Measurements from ENCODE around the gene PLXNA4.

The PLXNA4 gene

DNA sequence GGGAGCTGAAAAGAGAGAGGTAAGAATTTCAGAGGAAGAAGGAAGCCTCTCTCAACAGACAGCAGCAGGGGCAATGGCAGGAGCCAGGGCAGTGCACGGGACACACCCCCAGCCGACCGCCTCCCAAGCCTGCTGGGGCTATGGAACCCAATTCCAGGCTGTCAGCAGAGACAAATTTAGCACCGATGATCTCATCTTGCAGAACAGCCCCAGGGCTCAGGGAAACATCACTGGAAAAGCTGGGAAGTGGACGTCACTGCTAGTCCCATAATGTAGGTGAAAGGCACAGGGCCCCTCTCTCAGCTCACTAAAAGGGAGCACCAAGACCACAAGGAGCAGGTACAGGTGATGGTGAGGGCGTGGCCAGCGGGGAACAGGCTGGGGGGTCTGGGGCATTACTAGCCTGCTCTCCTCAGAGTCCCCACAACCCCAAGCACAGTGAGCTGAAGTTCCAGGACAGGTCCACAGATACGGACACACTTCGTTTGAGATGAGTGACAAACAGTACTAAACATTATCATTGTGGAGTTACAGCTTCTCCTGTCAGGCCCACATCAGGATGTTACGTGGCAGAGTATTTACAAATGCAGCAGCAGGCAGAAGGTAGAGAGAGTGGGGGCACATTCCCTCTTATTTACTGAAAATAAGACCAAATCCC, 103.7 kb downstream of the PLXNA4 start:
- no peak for ATAC-seq
- H3K4me1 Mint-ChIP-seq = no peaks in the 10 kb centered on the region
- H3K4me3 Mint-ChIP-seq = no peak overlapping the region
- H3K36me3 Mint-ChIP-seq = no peaks in the 10 kb centered on the region
- peaks cover 49% of the 10 kb centered on the region for H3K27me3 Mint-ChIP-seq
- H3K9me3 Mint-ChIP-seq = no peaks in the 10 kb centered on the region
- no peak overlapping the region for H3K27ac Mint-ChIP-seq

DNA sequence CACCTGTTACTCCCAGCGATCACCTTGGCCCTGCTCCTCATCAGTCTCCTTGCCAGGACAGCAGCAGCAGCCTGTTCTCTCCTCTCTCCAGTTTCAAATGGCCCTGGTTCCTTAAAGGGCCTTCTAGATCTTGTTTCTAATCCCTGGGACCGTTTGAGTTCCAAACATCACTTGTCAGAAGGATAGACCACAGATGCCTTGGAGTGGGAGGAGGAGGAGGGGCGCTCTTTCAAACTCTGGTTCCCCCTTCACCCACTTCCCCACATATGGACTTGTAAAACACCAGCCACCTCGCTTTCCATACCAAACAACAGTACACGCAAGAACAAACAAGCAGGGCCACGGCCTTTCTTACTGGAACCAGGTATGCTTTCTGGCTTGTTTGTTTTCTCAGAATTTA, 104.8 kb downstream of the PLXNA4 start:
- Mint-ChIP-seq H3K4me1 (no peaks in the 10 kb centered on the region), H3K4me3 (no peak overlapping the region), H3K27me3 (peaks cover 49% of the 10 kb centered on the region), H3K27ac (no peak overlapping the region), H3K36me3 (no peaks in the 10 kb centered on the region), H3K9me3 (no peaks in the 10 kb centered on the region)
- no peak for ATAC-seq

DNA sequence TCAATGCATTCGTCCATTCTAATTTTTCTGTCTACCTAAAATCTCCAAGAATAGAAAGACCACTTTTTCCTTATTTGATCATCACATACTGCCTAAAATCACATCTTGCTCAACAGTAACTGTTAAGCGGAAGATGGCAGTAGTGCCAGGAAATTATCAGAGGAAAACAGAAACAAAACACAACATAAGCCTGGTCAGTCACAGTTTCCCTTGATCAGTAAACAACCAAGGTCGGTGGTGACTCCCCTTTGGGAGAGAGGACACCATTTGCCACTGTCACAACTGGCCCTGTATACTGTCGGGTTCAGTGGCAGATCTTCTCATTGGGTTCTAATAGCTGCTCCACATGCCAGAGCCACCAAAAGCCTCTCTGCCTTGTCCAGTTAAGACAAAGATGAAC, 106.6 kb downstream of the PLXNA4 start:
- Mint-ChIP-seq H3K27ac (no peak overlapping the region), H3K4me1 (no peaks in the 10 kb centered on the region), H3K36me3 (no peaks in the 10 kb centered on the region), H3K9me3 (no peaks in the 10 kb centered on the region), H3K4me3 (no peak overlapping the region), H3K27me3 (peaks cover 49% of the 10 kb centered on the region)
- no peak for ATAC-seq

DNA sequence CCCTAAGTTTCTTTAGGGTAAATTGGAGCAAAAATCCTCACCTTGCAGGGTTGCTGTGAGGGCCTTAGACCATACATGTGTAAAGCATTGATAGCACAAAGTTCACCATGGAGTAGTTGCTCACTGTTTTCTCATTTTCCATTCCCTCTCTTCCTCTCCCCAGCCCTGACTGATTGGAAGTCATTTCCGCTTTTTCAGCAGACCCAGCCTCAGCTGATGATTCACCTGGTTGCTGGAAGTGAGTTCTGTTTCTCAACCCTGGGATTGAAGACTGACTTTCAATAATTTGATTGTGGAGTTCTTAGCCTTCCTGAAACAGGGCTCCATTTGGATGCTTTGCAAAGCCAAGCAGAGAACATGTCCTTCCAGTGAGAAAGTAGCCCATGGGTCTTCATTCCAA, 107.0 kb downstream of the PLXNA4 start:
- H3K4me3 Mint-ChIP-seq = no peak overlapping the region
- ATAC-seq = no peak
- H3K36me3 Mint-ChIP-seq = no peaks in the 10 kb centered on the region

DNA sequence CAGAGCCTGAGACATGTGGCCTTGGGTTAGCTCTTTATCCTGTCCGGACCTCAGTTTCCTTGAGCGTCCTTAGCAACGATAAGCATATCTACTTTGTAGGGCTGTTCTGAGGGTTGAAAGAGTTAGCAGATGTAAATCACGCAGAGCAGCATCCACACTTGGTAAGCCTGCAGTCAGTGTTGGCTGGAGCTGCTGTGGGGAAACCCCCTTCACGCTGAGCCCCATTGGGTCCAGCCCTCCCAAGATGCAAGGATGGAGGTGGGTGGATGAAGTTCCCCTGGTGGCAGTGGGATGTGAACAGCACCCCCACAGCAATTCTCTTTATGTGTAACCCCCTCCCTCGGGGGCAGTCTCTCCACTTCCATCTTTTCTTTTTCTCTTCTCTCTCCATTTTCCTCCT, 109.9 kb downstream of the PLXNA4 start:
- Mint-ChIP-seq H3K36me3 (no peaks in the 10 kb centered on the region), H3K27ac (no peak overlapping the region), H3K9me3 (no peaks in the 10 kb centered on the region), H3K27me3 (peaks cover 22% of the 10 kb centered on the region), H3K4me3 (no peak overlapping the region), H3K4me1 (no peaks in the 10 kb centered on the region)
- ATAC-seq = no peak

More for the DNA sequence above, 107.0 kb downstream of the PLXNA4 start:
- H3K4me1 Mint-ChIP-seq = no peaks in the 10 kb centered on the region
- H3K27me3 Mint-ChIP-seq = peaks cover 49% of the 10 kb centered on the region
- no peak overlapping the region for H3K27ac Mint-ChIP-seq
- no peaks in the 10 kb centered on the region for H3K9me3 Mint-ChIP-seq

DNA sequence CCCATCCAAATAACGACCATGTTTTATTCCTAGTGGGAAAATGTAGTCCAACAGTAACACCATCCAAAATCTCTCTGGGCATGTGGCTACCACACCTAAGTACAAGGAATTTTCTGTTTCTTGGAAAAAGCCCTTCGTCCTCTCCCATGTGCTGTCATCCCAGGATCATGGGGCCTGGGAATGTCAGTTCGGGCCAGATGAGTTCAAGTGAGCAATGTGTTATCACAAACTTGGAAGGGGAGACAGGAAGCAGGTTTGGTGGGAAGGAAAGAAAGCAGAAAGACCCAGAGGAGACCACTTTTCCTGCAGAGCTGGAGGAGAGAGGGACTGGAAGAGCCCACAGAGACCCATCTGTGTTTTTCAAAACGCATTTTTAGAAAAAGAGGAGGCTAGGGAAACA, 110.8 kb downstream of the PLXNA4 start:
- no peaks in the 10 kb centered on the region for H3K9me3 Mint-ChIP-seq
- peaks cover 14% of the 10 kb centered on the region for H3K27me3 Mint-ChIP-seq
- ATAC-seq = no peak
- no peaks in the 10 kb centered on the region for H3K4me1 Mint-ChIP-seq
- H3K4me3 Mint-ChIP-seq = no peak overlapping the region
- H3K27ac Mint-ChIP-seq = no peak overlapping the region
- H3K36me3 Mint-ChIP-seq = no peaks in the 10 kb centered on the region

DNA sequence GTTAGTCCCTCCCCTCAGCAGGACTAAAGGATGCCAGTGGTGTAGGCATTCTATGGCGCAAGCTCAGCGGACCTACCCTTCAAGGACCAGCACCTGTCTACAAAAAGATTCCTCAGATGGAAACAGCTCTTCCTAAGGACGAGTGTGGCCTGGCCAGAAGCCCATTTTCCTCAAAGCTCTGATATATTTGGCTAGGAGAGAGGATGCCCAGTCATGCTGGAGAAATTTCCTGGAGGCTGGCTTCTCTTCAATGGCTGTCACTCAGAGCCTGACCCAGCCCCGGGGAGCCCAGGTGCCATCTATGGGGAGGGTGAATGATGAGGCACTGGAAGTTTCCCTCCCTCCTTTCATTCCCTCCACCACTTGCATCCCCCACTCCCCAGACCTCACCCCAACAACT, 111.5 kb downstream of the PLXNA4 start:
- Mint-ChIP-seq H3K4me3 (no peak overlapping the region), H3K4me1 (no peaks in the 10 kb centered on the region), H3K36me3 (no peaks in the 10 kb centered on the region), H3K9me3 (no peaks in the 10 kb centered on the region), H3K27me3 (peaks cover 9% of the 10 kb centered on the region), H3K27ac (no peak overlapping the region)
- ATAC-seq = no peak

DNA sequence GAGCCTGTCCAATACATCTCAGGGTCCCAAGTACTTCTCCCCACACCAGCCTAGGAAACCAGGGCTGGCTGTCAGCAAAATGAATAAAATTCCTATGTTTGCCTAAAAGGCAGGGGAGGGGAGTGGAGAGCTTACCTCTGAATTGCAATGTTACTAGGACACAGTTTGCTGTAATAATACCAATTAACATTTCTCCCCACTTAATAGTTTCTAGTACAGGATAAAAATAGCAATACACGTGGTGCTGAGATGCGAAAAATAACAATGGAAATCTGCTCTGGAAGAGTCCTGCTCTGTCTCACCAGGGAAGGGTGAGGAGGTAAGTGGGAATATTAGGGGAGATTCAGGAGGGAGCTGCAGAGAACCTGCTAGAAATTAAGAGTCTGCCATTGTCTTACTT, 112.3 kb downstream of the PLXNA4 start:
- H3K4me1 Mint-ChIP-seq = no peaks in the 10 kb centered on the region
- H3K27ac Mint-ChIP-seq = no peak overlapping the region
- peaks cover 12% of the 10 kb centered on the region for H3K27me3 Mint-ChIP-seq
- no peak overlapping the region for H3K4me3 Mint-ChIP-seq
- no peak for ATAC-seq
- H3K9me3 Mint-ChIP-seq = no peaks in the 10 kb centered on the region
- H3K36me3 Mint-ChIP-seq = no peaks in the 10 kb centered on the region

DNA sequence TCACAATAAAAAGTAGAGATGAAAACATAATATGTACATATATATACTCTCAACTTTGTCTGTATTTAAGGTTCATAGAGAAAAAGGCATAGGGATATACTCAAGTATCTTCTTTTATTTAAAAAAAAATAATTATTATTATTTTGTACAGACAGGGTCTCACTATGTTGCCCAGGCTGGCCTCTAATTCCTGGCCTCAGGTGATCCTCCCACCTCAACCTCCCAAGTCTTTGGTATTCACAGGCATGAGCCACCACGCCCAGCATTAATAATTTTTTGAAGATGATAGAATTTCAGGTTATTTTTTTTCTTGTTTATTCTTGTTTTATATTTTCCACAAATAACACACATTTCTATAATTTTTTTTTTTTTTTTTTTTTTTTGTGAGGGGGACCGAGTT, 113.8 kb downstream of the PLXNA4 start:
- Mint-ChIP-seq H3K4me3 (no peak overlapping the region), H3K9me3 (no peaks in the 10 kb centered on the region), H3K27ac (no peak overlapping the region), H3K36me3 (no peaks in the 10 kb centered on the region), H3K4me1 (no peaks in the 10 kb centered on the region), H3K27me3 (peaks cover 15% of the 10 kb centered on the region)
- ATAC-seq = no peak

DNA sequence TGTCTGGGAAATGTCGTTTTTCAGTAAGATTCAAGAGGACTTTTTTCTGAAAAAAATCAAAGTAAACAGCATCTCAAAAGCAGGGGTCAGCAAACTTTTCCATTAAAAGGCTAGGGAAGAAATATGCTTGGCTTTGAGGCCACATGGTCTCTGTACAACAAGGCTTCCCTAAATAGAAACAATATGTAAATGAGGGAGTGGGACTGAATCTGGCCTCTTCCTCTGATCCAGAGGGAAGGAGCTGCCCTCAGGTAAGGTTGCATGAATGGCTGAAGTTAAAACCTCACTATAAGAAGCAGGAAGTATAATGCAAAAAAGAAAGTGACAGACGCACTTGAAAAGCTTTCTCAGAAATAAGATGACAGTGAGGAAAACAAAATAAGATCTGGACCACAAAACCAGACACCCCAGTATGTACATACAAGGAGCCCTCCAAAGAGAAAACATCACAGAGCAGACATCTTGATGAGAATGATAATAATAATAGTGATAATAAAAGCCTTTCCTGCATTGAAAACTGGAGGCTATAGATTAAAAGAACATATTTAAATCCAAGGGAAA, 115.2 kb downstream of the PLXNA4 start:
- H3K4me3 Mint-ChIP-seq = no peak overlapping the region
- ATAC-seq = no peak
- peaks cover 23% of the 10 kb centered on the region for H3K27me3 Mint-ChIP-seq
- no peak overlapping the region for H3K27ac Mint-ChIP-seq
- H3K4me1 Mint-ChIP-seq = no peaks in the 10 kb centered on the region
- H3K36me3 Mint-ChIP-seq = no peaks in the 10 kb centered on the region
- H3K9me3 Mint-ChIP-seq = no peaks in the 10 kb centered on the region

DNA sequence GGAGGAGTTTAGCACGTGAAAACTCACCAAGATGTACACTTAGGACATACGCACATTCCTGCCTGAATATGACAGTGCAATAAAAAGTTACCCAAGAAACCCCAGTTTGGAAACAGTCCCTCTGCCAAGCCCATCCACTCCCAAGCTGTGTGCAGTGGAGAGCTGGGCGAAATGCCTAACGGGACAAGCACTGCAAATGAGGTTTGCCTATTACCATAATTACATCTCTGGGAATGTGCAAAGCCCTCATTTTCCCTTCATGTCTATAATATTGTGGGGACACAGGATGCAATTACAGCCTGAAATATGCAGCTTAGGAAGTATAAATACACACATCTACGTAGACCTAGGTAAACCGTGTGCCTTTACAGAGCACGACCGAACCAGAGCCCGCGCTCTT, 117.5 kb downstream of the PLXNA4 start:
- Mint-ChIP-seq H3K4me3 (no peak overlapping the region), H3K36me3 (no peaks in the 10 kb centered on the region), H3K27ac (no peak overlapping the region), H3K9me3 (no peaks in the 10 kb centered on the region), H3K4me1 (no peaks in the 10 kb centered on the region), H3K27me3 (peaks cover 23% of the 10 kb centered on the region)
- no peak for ATAC-seq

DNA sequence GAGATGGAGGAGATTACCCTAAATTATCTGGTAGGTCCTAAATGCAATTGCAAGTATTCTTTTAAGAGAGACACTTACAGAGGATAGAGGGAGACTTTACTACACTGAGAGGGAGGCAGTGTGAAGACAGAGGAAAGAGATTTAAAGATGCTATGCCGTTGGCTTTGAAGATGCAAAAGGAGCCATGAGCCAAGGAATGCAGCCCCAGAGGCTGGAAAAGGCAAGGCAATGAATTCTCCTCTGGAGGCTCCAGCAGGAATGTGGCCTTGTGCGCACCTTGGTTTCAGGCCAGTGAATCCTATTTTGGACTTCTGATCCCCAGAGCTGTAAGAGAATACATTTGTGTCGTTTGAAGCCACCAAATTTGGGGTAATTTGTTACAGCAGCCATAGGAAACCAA, 118.6 kb downstream of the PLXNA4 start:
- Mint-ChIP-seq H3K36me3 (no peaks in the 10 kb centered on the region), H3K27ac (no peak overlapping the region)

DNA sequence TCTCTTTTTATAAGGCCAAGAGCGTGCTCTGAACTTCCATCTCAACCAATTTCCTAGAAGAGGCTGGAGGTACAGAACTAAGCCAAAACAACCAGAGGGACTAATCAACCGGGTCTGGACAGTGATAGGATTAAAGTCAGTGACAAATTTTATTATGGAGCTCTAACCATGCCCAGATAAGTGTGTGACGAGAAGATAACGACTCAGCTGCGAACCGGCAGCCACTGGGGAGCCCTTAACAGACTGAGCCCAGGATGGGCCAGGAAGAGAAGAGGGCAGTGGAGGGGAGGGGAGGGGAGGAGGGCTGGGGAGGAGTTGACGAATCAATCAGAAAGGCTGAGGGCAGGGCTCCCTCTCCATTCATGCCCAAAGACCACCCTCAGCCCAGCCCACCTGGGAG, 119.9 kb downstream of the PLXNA4 start:
- Mint-ChIP-seq H3K4me3 (no peak overlapping the region), H3K4me1 (no peaks in the 10 kb centered on the region), H3K27me3 (peaks cover 36% of the 10 kb centered on the region), H3K9me3 (no peaks in the 10 kb centered on the region), H3K27ac (no peak overlapping the region), H3K36me3 (no peaks in the 10 kb centered on the region)
- ATAC-seq = no peak

More for the DNA sequence above, 118.6 kb downstream of the PLXNA4 start:
- no peaks in the 10 kb centered on the region for H3K4me1 Mint-ChIP-seq
- no peak overlapping the region for H3K4me3 Mint-ChIP-seq
- no peaks in the 10 kb centered on the region for H3K9me3 Mint-ChIP-seq
- H3K27me3 Mint-ChIP-seq = peaks cover 24% of the 10 kb centered on the region
- ATAC-seq = no peak

DNA sequence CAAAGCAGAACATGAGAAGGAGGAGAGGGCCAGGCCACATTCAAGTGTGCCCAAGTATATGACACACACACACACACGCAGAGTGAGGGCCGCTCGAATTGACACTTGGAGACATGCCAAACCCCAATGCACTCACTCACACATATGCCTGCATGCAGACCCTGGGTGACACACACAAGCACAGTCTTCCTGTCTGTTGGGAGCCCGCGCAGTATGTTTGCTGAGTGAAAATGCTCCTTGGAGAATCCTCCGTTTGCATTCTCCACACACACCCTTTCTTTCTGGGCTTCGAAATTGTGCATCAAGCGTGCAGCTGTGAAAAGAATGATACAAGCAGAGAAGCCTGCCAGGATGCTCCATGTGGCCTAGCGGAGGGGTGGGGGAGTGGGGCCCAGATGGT, 120.9 kb downstream of the PLXNA4 start:
- no peak for ATAC-seq
- no peak overlapping the region for H3K4me3 Mint-ChIP-seq
- no peaks in the 10 kb centered on the region for H3K36me3 Mint-ChIP-seq
- H3K27ac Mint-ChIP-seq = no peak overlapping the region
- H3K9me3 Mint-ChIP-seq = no peaks in the 10 kb centered on the region
- H3K4me1 Mint-ChIP-seq = no peaks in the 10 kb centered on the region
- H3K27me3 Mint-ChIP-seq = peaks cover 40% of the 10 kb centered on the region

DNA sequence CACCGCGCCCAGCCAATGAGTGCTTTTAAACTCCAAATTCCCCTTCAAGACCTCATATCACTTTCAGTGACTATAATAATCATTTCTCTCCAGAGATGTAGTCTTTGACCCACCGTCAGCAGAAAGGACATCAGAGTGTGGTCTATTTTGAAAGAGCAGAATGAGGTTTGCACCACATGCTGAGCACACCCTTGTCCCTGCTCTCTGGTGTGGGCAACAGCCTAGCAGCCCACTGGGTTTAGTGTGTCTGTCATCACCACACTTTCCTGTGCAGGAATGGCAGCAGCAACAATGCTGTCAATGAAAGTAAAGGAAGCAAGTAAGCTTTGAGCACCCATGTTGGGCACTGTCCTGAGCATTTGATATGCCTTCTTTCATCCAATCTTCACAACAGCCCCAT, 122.4 kb downstream of the PLXNA4 start:
- H3K9me3 Mint-ChIP-seq = no peaks in the 10 kb centered on the region
- no peak overlapping the region for H3K27ac Mint-ChIP-seq
- peaks cover 33% of the 10 kb centered on the region for H3K27me3 Mint-ChIP-seq
- no peaks in the 10 kb centered on the region for H3K4me1 Mint-ChIP-seq
- H3K4me3 Mint-ChIP-seq = no peak overlapping the region
- no peak for ATAC-seq
- no peaks in the 10 kb centered on the region for H3K36me3 Mint-ChIP-seq

DNA sequence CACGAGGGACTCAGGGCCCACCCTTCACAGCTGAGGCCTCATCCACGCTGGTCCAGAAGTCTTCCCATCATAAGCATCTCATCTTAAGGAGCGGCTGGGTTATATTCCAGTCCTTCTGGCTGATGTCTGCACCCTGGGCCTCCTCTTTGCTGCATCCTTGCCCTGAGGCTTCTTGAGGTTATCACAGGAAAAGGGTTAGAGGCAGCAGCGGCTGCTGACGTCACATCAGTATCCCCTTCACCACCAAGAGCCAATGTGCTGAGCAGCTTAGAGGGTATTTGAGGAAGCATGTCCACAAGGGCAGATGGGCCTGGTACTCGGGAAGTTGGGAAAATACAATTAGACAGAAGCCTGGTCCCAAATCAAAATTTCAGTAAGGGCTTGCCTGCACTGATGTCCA, 125.1 kb downstream of the PLXNA4 start:
- Mint-ChIP-seq H3K4me1 (peaks cover 11% of the 10 kb centered on the region), H3K9me3 (peaks cover 4% of the 10 kb centered on the region), H3K27ac (no peak overlapping the region), H3K4me3 (no peak overlapping the region), H3K36me3 (no peaks in the 10 kb centered on the region), H3K27me3 (peaks cover 17% of the 10 kb centered on the region)
- no peak for ATAC-seq

Data from stimulated activated memory B cell treated with anti-CD40 and anti-IgM and Interleukin-4, amounts not matched to agents 10 μg/mL and 1 μg/mL and 100 μg/mL, for 72 hours (primary cell).